H1 (cell line): ENCODE data around the gene PDE8B. TPM values are rescaled to one million over a fixed set of nuclear protein-coding genes. Genes with fewer than 3 reads are reported as not detected.

Experiments used
- BACH1 ChIP-seq: IDR thresholded peaks from 2 replicates; pipeline ENCODE4 v1.6.1; 2012; ENCODE audit warnings: low read length, improper control_type of control experiment
- BRCA1 ChIP-seq: IDR thresholded peaks from 2 replicates; pipeline ENCODE4 v1.6.1; 2012; ENCODE audit warnings: low read depth, low read length, improper control_type of control experiment
- CBX8 ChIP-seq: fragments of 300-800, 300-1000 bp; sonication (generic); IDR thresholded peaks from 2 replicates; pipeline ENCODE4 v1.7.1; 2016; ENCODE audit warnings: low read depth, low read length, borderline replicate concordance
- CHD7 ChIP-seq: fragments of 300-600 bp; sonication (generic); IDR thresholded peaks from 2 replicates; pipeline ENCODE4 v1.7.1; 2012; ENCODE audit warnings: low read length, moderate library complexity, mild to moderate bottlenecking, inconsistent platforms; ENCODE audit not compliant: insufficient replicate concordance
- EZH2 ChIP-seq: fragments of 200-600 bp; sonication (generic); IDR thresholded peaks from 2 replicates; pipeline ENCODE4 v1.7.1; 2012; ENCODE audit warnings: low read depth, mild to moderate bottlenecking, moderate library complexity, low read length, inconsistent platforms; ENCODE audit not compliant: severe bottlenecking
- GABPA ChIP-seq: IDR thresholded peaks from 2 replicates; pipeline ENCODE4 v1.6.1; 2011; ENCODE audit warnings: mild to moderate bottlenecking, low read length, moderate library complexity, borderline replicate concordance; ENCODE audit not compliant: insufficient read depth
- NRF1 ChIP-seq: IDR thresholded peaks from 2 replicates; pipeline ENCODE4 v1.6.1; 2011; ENCODE audit warnings: mild to moderate bottlenecking, low read depth, low read length, improper control_type of control experiment
- RNF2 ChIP-seq: fragments of 200-900, 300-1000 bp; sonication (generic); IDR thresholded peaks from 2 replicates; pipeline ENCODE4 v1.7.1; 2016; ENCODE audit warnings: borderline replicate concordance, low read depth, mild to moderate bottlenecking, antibody characterized with exemption, low read length; ENCODE audit not compliant: poor library complexity, severe bottlenecking; ENCODE audit errors: missing control alignments
- USF2 ChIP-seq: IDR thresholded peaks from 2 replicates; pipeline ENCODE4 v1.6.1; 2011; ENCODE audit warnings: low read length, improper control_type of control experiment
- polyA plus RNA-seq, 7 experiments: library from polyadenylated mRNA; depleted of rRNA in 3 of 7; stranded (reverse) in 5 of 7; unstranded in 2 of 7; fragments of >200 nt in 5 of 7; fragments of 200-250 nt in 2 of 7; gene quantifications; 1 replicate in 5 of 7; 2 replicates in 1 of 7; 4 replicates in 1 of 7; pipeline versions ENCODE4 v1.2.1 to v1.2.3, GENCODE V29; 2011 to 2013; ENCODE audit warnings: missing spikeins in 2 of 7, mixed read lengths in 2 of 7
- total RNA-seq: library from RNA; stranded (reverse); fragmentation: NEBNext Ultra II Directional; extraction: Animal tissue kit (Norgen Biotek cat#: 25700); gene quantifications from 2 replicates; pipeline ENCODE4 v1.2.1, GENCODE V29; 2021

Gene PDE8B
- total and polyA plus RNA-seq, 2 of the 8 experiments (the other 6 are each of a cell fraction or from before 2014, with no cell fraction given): 0.32 to 1.1 TPM

DNA sequence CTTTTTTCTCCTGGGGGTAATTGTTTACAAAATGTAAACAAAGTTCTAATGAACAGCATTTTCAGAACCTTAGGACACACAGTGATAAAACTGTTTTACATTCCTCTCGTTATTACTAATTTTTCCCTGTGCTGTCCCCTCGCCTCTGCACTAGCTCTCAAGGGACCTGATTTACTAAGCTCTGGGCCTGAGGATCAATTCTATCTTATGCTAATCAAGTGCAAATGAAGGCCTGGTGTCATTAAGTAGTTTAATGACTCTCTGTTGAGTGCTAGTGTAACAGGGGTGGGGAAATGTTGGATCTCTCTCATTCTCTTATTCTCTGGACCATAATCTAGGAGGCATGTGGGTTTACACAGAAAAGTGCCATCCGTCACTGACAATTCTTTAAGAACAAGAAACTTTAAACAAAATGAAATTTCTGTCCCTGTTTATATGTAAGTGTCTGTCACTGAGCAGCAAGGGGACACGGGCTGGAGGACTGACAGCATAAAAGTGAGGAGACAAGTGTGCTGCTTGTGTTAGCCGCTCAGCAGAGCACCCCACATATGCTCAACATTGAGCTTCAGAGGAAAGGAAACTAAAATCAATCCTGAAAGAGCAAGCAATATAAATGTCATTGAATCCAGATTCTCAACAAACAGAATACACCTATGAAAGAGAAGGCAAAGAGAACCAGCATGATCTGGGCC lies 166.3 kb downstream of the PDE8B start (continued):
- TF ChIP-seq CHD7 (no peak), BRCA1 (no peak), RNF2 (no peak), CBX8 (no peak), USF2 (no peak), BACH1 (no peak), GABPA (no peak), NRF1 (no peak), EZH2 (no peak)
